MCF 10A (cell line): Measurements from ENCODE around the gene HECTD4. TPM values are rescaled to one million over a fixed set of nuclear protein-coding genes. Genes with fewer than 3 reads are reported as not detected.

Experiments used
- BruUV-seq: library from RNA; stranded (reverse); fragments of 400-500 nt; replicated peaks from 2 replicates; lab custom pipeline; 2021; lab: Mats Ljungman, UMichigan
- CTCF ChIA-PET: fragments of 300-600 bp; sonication (Branson Sonifier 250); formaldehyde crosslinking; extraction: SDS; loops from one replicate; lab custom pipeline; 2021; ENCODE audit warnings: antibody characterized with exemption, inconsistent platforms; lab: Yijun Ruan, JAX
- POLR2A ChIA-PET: fragments of 300-600, 350-650 bp; sonication (Branson Sonifier 250); formaldehyde crosslinking; extraction: SDS; loops from one replicate; lab custom pipeline; 2020; ENCODE audit warnings: antibody characterized with exemption, inconsistent platforms; lab: Yijun Ruan, JAX
- DNase-seq: peaks from one replicate; pipeline ENCODE4 v3.0.0-alpha.2; 2018; ENCODE audit not compliant: unreplicated experiment
- H3K27ac Mint-ChIP-seq: one replicate; pipeline ENCODE4 v1.8.0; 2022; ENCODE audit warnings: mild to moderate bottlenecking, low read depth, mixed read lengths; ENCODE audit not compliant: unreplicated experiment
- H3K27me3 Mint-ChIP-seq: one replicate; pipeline ENCODE4 v1.8.0; 2022; ENCODE audit warnings: mixed read lengths; ENCODE audit not compliant: insufficient read depth, unreplicated experiment
- H3K36me3 Mint-ChIP-seq: one replicate; pipeline ENCODE4 v1.8.0; 2022; ENCODE audit warnings: mild to moderate bottlenecking, moderate library complexity, mixed read lengths; ENCODE audit not compliant: insufficient read depth, unreplicated experiment
- H3K4me1 Mint-ChIP-seq: one replicate; pipeline ENCODE4 v1.8.0; 2022; ENCODE audit warnings: mixed read lengths; ENCODE audit not compliant: insufficient read depth, unreplicated experiment
- H3K4me3 Mint-ChIP-seq: one replicate; pipeline ENCODE4 v1.8.0; 2022; ENCODE audit warnings: mild to moderate bottlenecking, moderate library complexity, mixed read lengths; ENCODE audit not compliant: unreplicated experiment
- H3K9me3 Mint-ChIP-seq: one replicate; pipeline ENCODE4 v1.8.0; 2022; ENCODE audit warnings: mixed read lengths; ENCODE audit not compliant: unreplicated experiment
- CTCF ChIP-seq: fragments of 200-600 bp; IDR thresholded peaks from one replicate; pipeline ENCODE4 v1.8.0; 2022; ENCODE audit warnings: antibody characterized with exemption, mild to moderate bottlenecking; ENCODE audit not compliant: unreplicated experiment
- intact Hi-C: fragments of 100-400 bp; cut with micrococcal nuclease; formaldehyde crosslinking; loops from 2 replicates; pipeline ENCODE4 v1.14.1; 2022
- total RNA-seq: library from RNA; stranded (reverse); gene quantifications from 2 replicates; pipeline ENCODE4 v1.2.3, GENCODE V29; 2022

HECTD4 gene
- total RNA-seq, 1 experiment from 2014 or later, result 35.2 TPM

GRCh38 chr12:112219195-112219594 lies 163.0 kb downstream of the HECTD4 start:
- ChIA-PET CTCF (interaction anchor here (0.8 to 1.8 kb wide), 4 partner anchors 19 to 168 kb away, joined by 3 to 7 read pairs (median 5); no protein-coding TSS in a partner anchor), POLR2A (interaction anchor here (0.6 kb wide), 1 partner anchor 20 kb away, joined by 3 read pairs; no protein-coding TSS in a partner anchor)
- no peak for DNase-seq
- no peak overlapping the region for H3K4me3 Mint-ChIP-seq
- no peaks in the 10 kb centered on the region for H3K27me3 Mint-ChIP-seq
- intact Hi-C loops, result no loop called here
- H3K27ac Mint-ChIP-seq, result no peak overlapping the region
- TF ChIP-seq CTCF, result no peak
- no TSS peak for BruUV-seq
- H3K4me1 Mint-ChIP-seq, result peaks cover 7% of the 10 kb centered on the region
- peaks cover 57% of the 10 kb centered on the region for H3K36me3 Mint-ChIP-seq
- H3K9me3 Mint-ChIP-seq, result no peaks in the 10 kb centered on the region

DNA sequence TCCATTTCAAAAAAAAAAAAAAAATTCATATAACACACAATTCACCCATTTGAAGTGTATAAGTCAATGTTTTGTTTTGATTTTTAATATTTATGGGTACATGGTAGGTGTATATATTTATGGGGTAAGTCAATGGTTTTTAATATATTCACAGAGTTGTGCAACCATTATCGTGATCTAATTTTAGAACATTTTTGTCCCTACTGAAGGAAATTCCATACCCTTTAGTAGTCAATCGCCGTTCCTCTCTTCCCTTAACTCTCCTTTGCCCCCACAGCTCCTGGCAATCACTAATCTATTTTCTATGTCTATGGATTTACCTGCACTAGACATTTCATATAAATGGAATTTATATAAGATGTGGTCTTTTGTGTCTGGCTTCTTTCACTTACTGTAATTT lies 164.1 kb downstream of the HECTD4 start:
- Mint-ChIP-seq H3K36me3 (peaks cover 57% of the 10 kb centered on the region), H3K4me1 (peaks cover 7% of the 10 kb centered on the region), H3K27ac (no peak overlapping the region), H3K27me3 (no peaks in the 10 kb centered on the region), H3K9me3 (no peaks in the 10 kb centered on the region), H3K4me3 (no peak overlapping the region)
- no peak for DNase-seq
- TF ChIP-seq CTCF, result no peak
- intact Hi-C loops, result no loop called here
- CTCF ChIA-PET, result interaction anchor here (0.6 to 1.8 kb wide), 3 partner anchors 8 to 39 kb away, joined by 3 to 7 read pairs (median 3); no protein-coding TSS in a partner anchor
- BruUV-seq, result no TSS peak
- POLR2A ChIA-PET, result interaction anchor here (0.7 kb wide), 2 partner anchors 9 to 10 kb away, joined by 3 to 4 read pairs; no protein-coding TSS in a partner anchor

- intact Hi-C loops, result no loop called here
Observed at GRCh38 chr12:112217647-112218046, 164.6 kb downstream of the HECTD4 start.

DNA sequence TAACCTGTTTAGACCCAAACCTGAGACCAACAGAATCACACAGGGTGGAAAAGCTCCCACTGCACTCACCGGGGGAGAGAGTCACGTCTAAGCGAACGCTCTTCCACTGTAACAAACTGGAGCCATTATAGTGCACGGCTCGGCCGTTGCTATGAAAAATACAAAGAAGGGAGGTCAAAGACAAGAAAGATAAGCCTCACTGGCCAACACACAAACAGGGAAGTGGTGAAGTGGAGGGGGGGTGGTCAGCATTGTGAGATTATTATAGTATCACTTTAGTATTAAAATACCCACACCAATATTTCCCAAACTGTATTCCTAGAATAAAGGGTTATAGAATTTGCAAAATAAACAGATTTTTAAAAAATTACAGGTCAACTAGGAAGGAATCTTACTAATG lies 166.0 kb downstream of the HECTD4 start:
- ChIA-PET CTCF (no interaction called here), POLR2A (interaction anchor here (0.7 to 0.8 kb wide), 2 partner anchors 10 to 149 kb away, joined by 3 read pairs; no protein-coding TSS in a partner anchor)
- no peak overlapping the region for H3K4me3 Mint-ChIP-seq
- DNase-seq, result no peak
- peaks cover 7% of the 10 kb centered on the region for H3K4me1 Mint-ChIP-seq
- H3K27me3 Mint-ChIP-seq, result no peaks in the 10 kb centered on the region
- H3K27ac Mint-ChIP-seq, result no peak overlapping the region
- no TSS peak for BruUV-seq
- H3K9me3 Mint-ChIP-seq, result no peaks in the 10 kb centered on the region
- intact Hi-C loops, result no loop called here
- H3K36me3 Mint-ChIP-seq, result peaks cover 68% of the 10 kb centered on the region
- TF ChIP-seq CTCF, result no peak

More at GRCh38 chr12:112217647-112218046, 164.6 kb downstream of the HECTD4 start:
- BruUV-seq, result no TSS peak
- H3K27me3 Mint-ChIP-seq, result no peaks in the 10 kb centered on the region
- ChIA-PET POLR2A (interaction anchor here (0.7 kb wide), 1 partner anchor 9 kb away, joined by 3 read pairs; no protein-coding TSS in a partner anchor), CTCF (interaction anchor here (0.6 to 1.8 kb wide), 4 partner anchors 8 to 187 kb away, joined by 3 to 7 read pairs (median 4); no protein-coding TSS in a partner anchor)
- no peak overlapping the region for H3K4me3 Mint-ChIP-seq
- no peaks in the 10 kb centered on the region for H3K9me3 Mint-ChIP-seq
- H3K4me1 Mint-ChIP-seq, result peaks cover 7% of the 10 kb centered on the region
- DNase-seq, result no peak
- no peak for TF ChIP-seq CTCF
- no peak overlapping the region for H3K27ac Mint-ChIP-seq
- H3K36me3 Mint-ChIP-seq, result peaks cover 56% of the 10 kb centered on the region
